OCI-LY3 (cell line): ENCODE data around the gene HECW1.

ENCODE experiments used
- H2AFZ ChIP-seq: fragments of 200-600, 300-600 bp; shearing (Covaris generic); 2 replicates; pipeline ENCODE4 v1.6.0; 2014; ENCODE audit warnings: antibody characterized with exemption, low read depth, low read length
- H3K27ac ChIP-seq: fragments of 200-600, 300-600 bp; sonication (generic); 2 replicates; pipeline ENCODE4 v1.5.1; 2014; ENCODE audit warnings: mild to moderate bottlenecking, low read length, moderate library complexity, mixed read lengths
- H3K27me3 ChIP-seq: fragments of 200-600, 300-600 bp; sonication (generic); 2 replicates; pipeline ENCODE4 v1.6.1; 2014; ENCODE audit warnings: low read depth, low read length, mixed read lengths
- H3K36me3 ChIP-seq: fragments of 200-600, 300-600 bp; sonication (generic); replicated peaks from 2 replicates; pipeline ENCODE3; 2014; ENCODE audit warnings: low read depth, low read length, mixed read lengths
- H3K4me1 ChIP-seq: fragments of 300-600, 200-600 bp; sonication (generic); 2 replicates; pipeline ENCODE4 v1.6.1; 2014; ENCODE audit warnings: low read length, mixed read lengths
- H3K4me2 ChIP-seq: fragments of 200-600, 300-600 bp; sonication (generic); 2 replicates; pipeline ENCODE4 v1.6.1; 2014; ENCODE audit warnings: low read length, mixed read lengths
- H3K4me3 ChIP-seq: fragments of 300-600, 200-600 bp; sonication (generic); 2 replicates; pipeline ENCODE4 v1.5.1; 2014; ENCODE audit warnings: antibody characterized with exemption, mild to moderate bottlenecking, low read length, moderate library complexity
- H3K79me2 ChIP-seq: fragments of 300-600, 200-600 bp; shearing (Covaris generic); 2 replicates; pipeline ENCODE4 v1.6.1; 2014; ENCODE audit warnings: mild to moderate bottlenecking, low read length, mixed read lengths
- H3K9ac ChIP-seq: fragments of 300-600, 200-600 bp; shearing (Covaris generic); 2 replicates; pipeline ENCODE4 v1.6.0; 2014; ENCODE audit warnings: mild to moderate bottlenecking, low read length, moderate library complexity
- H3K9me3 ChIP-seq: fragments of 200-600, 300-600 bp; shearing (Covaris generic); 2 replicates; pipeline ENCODE4 v1.6.1; 2014; ENCODE audit warnings: low read length, mixed read lengths; ENCODE audit not compliant: insufficient read depth
- H4K20me1 ChIP-seq: fragments of 200-600, 300-600 bp; sonication (generic); 2 replicates; pipeline ENCODE4 v1.6.1; 2016; ENCODE audit warnings: low read length, mixed read lengths; ENCODE audit not compliant: insufficient read depth
- CTCF ChIP-seq: fragments of 200-600, 300-600 bp; sonication (generic); IDR thresholded peaks from 2 replicates; pipeline ENCODE4 v1.5.1; 2014; ENCODE audit warnings: antibody characterized with exemption, low read length, low read depth
- EZH2phosphoT487 ChIP-seq: fragments of 200-600 bp; shearing (Covaris generic); IDR thresholded peaks from 2 replicates; pipeline ENCODE4 v1.6.1; 2018; ENCODE audit warnings: antibody characterized with exemption, mixed run types, low read depth

Gene HECW1

GRCh38 chr7:43302773-43303460 is 190.5 kb downstream of the HECW1 start:
- Histone ChIP-seq H3K9ac (no peak overlapping the region), H4K20me1 (no peaks in the 10 kb centered on the region), H3K36me3 (no peaks in the 10 kb centered on the region), H3K4me1 (no peaks in the 10 kb centered on the region), H2AFZ (no peak overlapping the region), H3K9me3 (no peaks in the 10 kb centered on the region), H3K4me3 (no peak overlapping the region), H3K27ac (no peak overlapping the region), H3K4me2 (no peak overlapping the region), H3K27me3 (peaks cover 3% of the 10 kb centered on the region; the same call in 1 of the 2 replicates), H3K79me2 (no peaks in the 10 kb centered on the region)
- TF ChIP-seq EZH2phosphoT487 (no peak), CTCF (no peak)

GRCh38 chr7:43303740-43304241 is 191.3 kb downstream of the HECW1 start:
- no peak overlapping the region for H2AFZ ChIP-seq
- no peaks in the 10 kb centered on the region for H3K36me3 ChIP-seq
- no peak overlapping the region for H3K9ac ChIP-seq
- H3K27ac ChIP-seq: no peak overlapping the region
- no peak for TF ChIP-seq CTCF
- TF ChIP-seq EZH2phosphoT487: no peak
- H3K4me2 ChIP-seq: no peak overlapping the region
- no peaks in the 10 kb centered on the region for H3K4me1 ChIP-seq
- no peaks in the 10 kb centered on the region for H3K9me3 ChIP-seq
- H3K79me2 ChIP-seq: no peaks in the 10 kb centered on the region
- H3K27me3 ChIP-seq: peaks cover 3% of the 10 kb centered on the region; the same call in 1 of the 2 replicates
- H3K4me3 ChIP-seq: no peak overlapping the region
- H4K20me1 ChIP-seq: no peaks in the 10 kb centered on the region

- Histone ChIP-seq H4K20me1 (no peaks in the 10 kb centered on the region), H3K4me2 (no peak overlapping the region), H3K36me3 (no peaks in the 10 kb centered on the region), H2AFZ (no peak overlapping the region), H3K9ac (no peak overlapping the region), H3K9me3 (no peaks in the 10 kb centered on the region), H3K27ac (no peak overlapping the region), H3K4me1 (no peaks in the 10 kb centered on the region), H3K79me2 (no peaks in the 10 kb centered on the region), H3K27me3 (no peaks in the 10 kb centered on the region), H3K4me3 (no peak overlapping the region)
- TF ChIP-seq CTCF: no peak
- no peak for TF ChIP-seq EZH2phosphoT487
Observed at GRCh38 chr7:43306404-43306803, 194.0 kb downstream of the HECW1 start.

GRCh38 chr7:43307522-43307921 is 195.1 kb downstream of the HECW1 start:
- no peaks in the 10 kb centered on the region for H3K9me3 ChIP-seq
- TF ChIP-seq CTCF: no peak
- TF ChIP-seq EZH2phosphoT487: no peak
- H3K36me3 ChIP-seq: no peaks in the 10 kb centered on the region
- H3K27me3 ChIP-seq: no peaks in the 10 kb centered on the region
- H3K9ac ChIP-seq: no peak overlapping the region
- no peak overlapping the region for H2AFZ ChIP-seq
- H3K4me1 ChIP-seq: no peaks in the 10 kb centered on the region
- H4K20me1 ChIP-seq: no peaks in the 10 kb centered on the region
- H3K4me2 ChIP-seq: no peak overlapping the region
- H3K4me3 ChIP-seq: no peak overlapping the region
- no peaks in the 10 kb centered on the region for H3K79me2 ChIP-seq
- no peak overlapping the region for H3K27ac ChIP-seq
